ENCODE data around the gene TOM1L2.

Gene TOM1L2

DNA sequence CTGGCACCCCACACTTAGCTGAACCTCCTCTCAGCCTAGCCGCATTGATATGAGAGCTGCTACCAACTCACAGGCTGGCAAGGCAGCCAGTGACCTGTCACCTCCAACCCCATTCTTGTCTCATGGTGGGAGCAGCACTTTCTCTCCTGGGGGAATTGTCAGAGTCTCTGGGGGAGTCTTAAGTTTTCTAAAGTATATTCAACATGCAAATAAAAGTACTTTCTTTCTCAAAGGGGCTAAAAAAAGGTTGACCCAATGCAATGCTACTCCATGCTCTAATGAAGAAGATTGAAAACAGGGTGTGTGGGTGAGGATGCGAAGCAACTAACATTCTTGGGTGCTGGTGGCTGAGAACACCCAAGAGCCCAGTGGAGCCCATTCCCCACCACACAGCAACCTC is 82.3 kb downstream of the TOM1L2 start:
- TF ChIP-seq, protein P1, sequence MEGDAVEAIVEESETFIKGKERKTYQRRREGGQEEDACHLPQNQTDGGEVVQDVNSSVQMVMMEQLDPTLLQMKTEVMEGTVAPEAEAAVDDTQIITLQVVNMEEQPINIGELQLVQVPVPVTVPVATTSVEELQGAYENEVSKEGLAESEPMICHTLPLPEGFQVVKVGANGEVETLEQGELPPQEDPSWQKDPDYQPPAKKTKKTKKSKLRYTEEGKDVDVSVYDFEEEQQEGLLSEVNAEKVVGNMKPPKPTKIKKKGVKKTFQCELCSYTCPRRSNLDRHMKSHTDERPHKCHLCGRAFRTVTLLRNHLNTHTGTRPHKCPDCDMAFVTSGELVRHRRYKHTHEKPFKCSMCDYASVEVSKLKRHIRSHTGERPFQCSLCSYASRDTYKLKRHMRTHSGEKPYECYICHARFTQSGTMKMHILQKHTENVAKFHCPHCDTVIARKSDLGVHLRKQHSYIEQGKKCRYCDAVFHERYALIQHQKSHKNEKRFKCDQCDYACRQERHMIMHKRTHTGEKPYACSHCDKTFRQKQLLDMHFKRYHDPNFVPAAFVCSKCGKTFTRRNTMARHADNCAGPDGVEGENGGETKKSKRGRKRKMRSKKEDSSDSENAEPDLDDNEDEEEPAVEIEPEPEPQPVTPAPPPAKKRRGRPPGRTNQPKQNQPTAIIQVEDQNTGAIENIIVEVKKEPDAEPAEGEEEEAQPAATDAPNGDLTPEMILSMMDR (IDR thresholded peaks at IDR 0.05; ENCODE audit: low read depth, low read length): no peak
- H3K4me3 ChIP-seq (ENCODE audit: low read depth, low read length): no peak overlapping the region
- peaks cover 15% of the 10 kb centered on the region for H3K4me1 ChIP-seq
- DNase-seq: no peak
- no peaks in the 10 kb centered on the region for H3K9me3 ChIP-seq
- H3K27me3 ChIP-seq: no peaks in the 10 kb centered on the region
- no peaks in the 10 kb centered on the region for H3K36me3 ChIP-seq

DNA sequence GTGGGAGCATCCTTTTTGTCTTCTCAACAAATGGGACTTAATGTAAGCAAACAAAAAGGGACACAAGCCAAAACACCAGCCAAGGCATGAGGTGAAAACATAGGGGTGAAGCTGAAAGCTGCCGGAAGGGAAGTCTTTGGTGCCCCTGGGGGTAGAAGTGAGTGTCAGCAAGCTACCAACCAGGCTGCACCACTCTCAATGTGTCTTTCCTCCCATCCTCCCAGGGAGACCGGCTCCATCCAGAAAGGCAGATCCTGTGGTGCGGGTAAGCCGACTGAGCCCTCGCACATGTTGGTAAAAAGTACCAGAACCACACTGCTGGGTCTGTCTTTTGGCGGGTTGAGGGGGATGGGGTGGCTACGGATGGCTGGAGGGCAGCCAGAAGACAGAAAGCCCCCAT is 83.4 kb downstream of the TOM1L2 start:
- Histone ChIP-seq H3K36me3 (no peaks in the 10 kb centered on the region), H3K27me3 (no peaks in the 10 kb centered on the region), H3K4me3 (ENCODE audit: low read depth, low read length) (peak overlapping the region; percentile 35), H3K4me1 (peaks cover 15% of the 10 kb centered on the region), H3K9me3 (no peaks in the 10 kb centered on the region)
- TF ChIP-seq, protein P1 (IDR thresholded peaks at IDR 0.05; ENCODE audit: low read depth, low read length): peak; percentile 52
- peak; percentile 47 for DNase-seq

DNA sequence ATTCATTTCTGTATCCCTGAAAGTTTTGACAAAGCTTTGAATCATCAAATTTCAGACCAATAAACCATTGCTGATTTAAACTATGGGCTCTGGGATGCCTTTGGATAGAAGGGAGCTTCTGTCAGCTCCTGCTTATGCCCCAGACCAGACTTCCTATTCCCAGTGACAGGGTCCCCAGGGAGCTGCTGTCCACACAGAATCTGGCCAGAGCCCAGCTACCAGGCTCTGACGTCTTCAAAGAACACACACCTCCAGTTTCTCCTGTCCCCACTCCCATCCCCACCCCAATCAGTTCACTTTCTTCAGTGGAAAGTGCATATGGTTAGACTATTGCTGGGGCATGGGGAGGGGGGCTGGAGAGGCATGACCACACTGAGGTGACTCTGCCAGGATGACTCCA is 83.8 kb downstream of the TOM1L2 start:
- no peaks in the 10 kb centered on the region for H3K9me3 ChIP-seq
- H3K36me3 ChIP-seq: no peaks in the 10 kb centered on the region
- peak; percentile 83 for DNase-seq
- peaks cover 15% of the 10 kb centered on the region for H3K4me1 ChIP-seq
- TF ChIP-seq, protein P1 (IDR thresholded peaks at IDR 0.05; ENCODE audit: low read depth, low read length): no peak
- H3K4me3 ChIP-seq (ENCODE audit: low read depth, low read length): peak overlapping the region; percentile 35
- no peaks in the 10 kb centered on the region for H3K27me3 ChIP-seq

DNA sequence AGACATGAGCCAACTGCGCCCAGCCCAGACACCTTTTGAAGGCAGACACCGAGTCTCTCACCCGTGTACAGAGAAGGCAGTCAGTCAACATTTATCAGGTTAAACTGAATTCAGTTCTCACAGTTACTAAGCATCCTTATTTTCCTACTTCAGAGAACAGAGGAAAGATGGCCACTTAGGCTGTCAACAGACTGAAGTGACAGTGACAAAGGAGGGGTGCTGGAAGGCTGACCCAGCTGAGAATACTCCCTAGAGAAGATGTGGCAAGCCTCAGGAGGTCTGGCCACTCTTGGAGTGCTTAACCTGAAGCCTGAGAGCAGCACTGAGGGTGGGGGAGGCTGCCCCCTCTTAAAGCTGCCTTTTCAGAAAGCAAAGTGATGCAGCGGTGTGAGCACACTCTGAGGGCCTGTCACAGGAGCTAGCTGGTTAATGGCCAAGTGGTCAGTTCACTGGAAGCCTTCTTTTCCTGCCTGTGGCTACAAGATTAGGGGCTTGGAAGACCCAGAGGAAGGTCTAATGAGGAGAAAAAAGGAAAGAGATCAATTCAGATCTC is 84.4 kb downstream of the TOM1L2 start:
- H3K27me3 ChIP-seq: no peaks in the 10 kb centered on the region
- TF ChIP-seq, protein P1 (IDR thresholded peaks at IDR 0.05; ENCODE audit: low read depth, low read length): no peak
- peaks cover 15% of the 10 kb centered on the region for H3K4me1 ChIP-seq
- DNase-seq: no peak
- no peaks in the 10 kb centered on the region for H3K9me3 ChIP-seq
- H3K36me3 ChIP-seq: no peaks in the 10 kb centered on the region
- H3K4me3 ChIP-seq (ENCODE audit: low read depth, low read length): no peak overlapping the region

DNA sequence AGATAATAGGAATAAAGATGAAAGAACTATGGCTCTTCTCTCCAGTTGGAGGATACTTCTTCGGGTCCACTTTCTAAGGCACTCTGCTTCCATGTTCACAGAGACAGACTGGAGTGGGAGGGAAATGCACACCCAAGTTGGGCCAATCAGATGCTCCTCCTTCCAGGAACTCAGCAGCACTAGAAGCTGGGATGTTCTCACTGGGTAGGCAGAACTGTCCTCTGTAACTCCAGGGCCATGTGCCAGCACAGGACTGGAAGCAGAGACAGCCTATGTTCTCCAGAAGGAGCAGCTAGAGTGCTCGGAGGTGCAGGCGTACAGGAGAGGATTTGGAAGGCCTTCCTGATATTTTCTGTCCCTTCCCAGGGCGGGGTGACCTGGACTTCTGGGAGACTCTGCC is 85.5 kb downstream of the TOM1L2 start:
- no peak for DNase-seq
- Histone ChIP-seq H3K4me1 (peaks cover 15% of the 10 kb centered on the region), H3K27me3 (no peaks in the 10 kb centered on the region), H3K4me3 (ENCODE audit: low read depth, low read length) (no peak overlapping the region), H3K36me3 (no peaks in the 10 kb centered on the region), H3K9me3 (no peaks in the 10 kb centered on the region)
- TF ChIP-seq, protein P1 (IDR thresholded peaks at IDR 0.05; ENCODE audit: low read depth, low read length): no peak

DNA sequence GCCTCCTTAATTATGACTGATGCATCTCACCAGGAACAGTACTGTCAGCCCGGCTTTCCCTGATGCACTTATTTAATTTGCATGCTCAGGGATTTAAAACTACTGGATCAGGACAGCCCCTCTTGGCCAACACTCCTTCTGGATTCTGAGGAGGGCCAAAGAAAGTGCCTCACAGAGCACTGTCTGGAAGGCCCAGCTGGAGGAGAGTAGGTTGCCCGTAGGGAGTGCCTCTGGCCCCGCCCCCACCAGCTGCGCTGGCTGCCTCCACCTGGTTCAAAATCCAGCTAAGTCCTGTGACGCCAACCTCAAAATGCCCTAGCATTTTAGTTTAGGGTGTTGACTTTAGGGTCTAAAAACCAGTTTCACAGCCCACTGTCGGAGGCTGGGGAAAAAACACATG is 86.0 kb downstream of the TOM1L2 start:
- H3K4me3 ChIP-seq (ENCODE audit: low read depth, low read length): no peak overlapping the region
- TF ChIP-seq, protein P1 (IDR thresholded peaks at IDR 0.05; ENCODE audit: low read depth, low read length): no peak
- no peaks in the 10 kb centered on the region for H3K9me3 ChIP-seq
- no peak for DNase-seq
- peaks cover 15% of the 10 kb centered on the region for H3K4me1 ChIP-seq
- no peaks in the 10 kb centered on the region for H3K36me3 ChIP-seq
- H3K27me3 ChIP-seq: no peaks in the 10 kb centered on the region
